D721Med (cell line): ENCODE measurements around the gene SF3B2.

ENCODE experiments used
- DNase-seq: peaks from one replicate; pipeline ENCODE4 v3.0.0; 2011; ENCODE audit warnings: low spot score; ENCODE audit not compliant: insufficient read length
- FAIRE-seq: peaks from 2 replicates; lab custom pipeline; 2011; peaks lifted over from hg19 to GRCh38; lab: Jason Lieb, UNC
- TF ChIP-seq, protein P1 (sequence below): IDR thresholded peaks from 2 replicates; pipeline ENCODE4 v1.5.1; 2012; ENCODE audit warnings: mild to moderate bottlenecking, control low read depth; ENCODE audit not compliant: insufficient read depth; ENCODE audit errors: missing control alignments

The SF3B2 gene, protein sequence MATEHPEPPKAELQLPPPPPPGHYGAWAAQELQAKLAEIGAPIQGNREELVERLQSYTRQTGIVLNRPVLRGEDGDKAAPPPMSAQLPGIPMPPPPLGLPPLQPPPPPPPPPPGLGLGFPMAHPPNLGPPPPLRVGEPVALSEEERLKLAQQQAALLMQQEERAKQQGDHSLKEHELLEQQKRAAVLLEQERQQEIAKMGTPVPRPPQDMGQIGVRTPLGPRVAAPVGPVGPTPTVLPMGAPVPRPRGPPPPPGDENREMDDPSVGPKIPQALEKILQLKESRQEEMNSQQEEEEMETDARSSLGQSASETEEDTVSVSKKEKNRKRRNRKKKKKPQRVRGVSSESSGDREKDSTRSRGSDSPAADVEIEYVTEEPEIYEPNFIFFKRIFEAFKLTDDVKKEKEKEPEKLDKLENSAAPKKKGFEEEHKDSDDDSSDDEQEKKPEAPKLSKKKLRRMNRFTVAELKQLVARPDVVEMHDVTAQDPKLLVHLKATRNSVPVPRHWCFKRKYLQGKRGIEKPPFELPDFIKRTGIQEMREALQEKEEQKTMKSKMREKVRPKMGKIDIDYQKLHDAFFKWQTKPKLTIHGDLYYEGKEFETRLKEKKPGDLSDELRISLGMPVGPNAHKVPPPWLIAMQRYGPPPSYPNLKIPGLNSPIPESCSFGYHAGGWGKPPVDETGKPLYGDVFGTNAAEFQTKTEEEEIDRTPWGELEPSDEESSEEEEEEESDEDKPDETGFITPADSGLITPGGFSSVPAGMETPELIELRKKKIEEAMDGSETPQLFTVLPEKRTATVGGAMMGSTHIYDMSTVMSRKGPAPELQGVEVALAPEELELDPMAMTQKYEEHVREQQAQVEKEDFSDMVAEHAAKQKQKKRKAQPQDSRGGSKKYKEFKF

DNA sequence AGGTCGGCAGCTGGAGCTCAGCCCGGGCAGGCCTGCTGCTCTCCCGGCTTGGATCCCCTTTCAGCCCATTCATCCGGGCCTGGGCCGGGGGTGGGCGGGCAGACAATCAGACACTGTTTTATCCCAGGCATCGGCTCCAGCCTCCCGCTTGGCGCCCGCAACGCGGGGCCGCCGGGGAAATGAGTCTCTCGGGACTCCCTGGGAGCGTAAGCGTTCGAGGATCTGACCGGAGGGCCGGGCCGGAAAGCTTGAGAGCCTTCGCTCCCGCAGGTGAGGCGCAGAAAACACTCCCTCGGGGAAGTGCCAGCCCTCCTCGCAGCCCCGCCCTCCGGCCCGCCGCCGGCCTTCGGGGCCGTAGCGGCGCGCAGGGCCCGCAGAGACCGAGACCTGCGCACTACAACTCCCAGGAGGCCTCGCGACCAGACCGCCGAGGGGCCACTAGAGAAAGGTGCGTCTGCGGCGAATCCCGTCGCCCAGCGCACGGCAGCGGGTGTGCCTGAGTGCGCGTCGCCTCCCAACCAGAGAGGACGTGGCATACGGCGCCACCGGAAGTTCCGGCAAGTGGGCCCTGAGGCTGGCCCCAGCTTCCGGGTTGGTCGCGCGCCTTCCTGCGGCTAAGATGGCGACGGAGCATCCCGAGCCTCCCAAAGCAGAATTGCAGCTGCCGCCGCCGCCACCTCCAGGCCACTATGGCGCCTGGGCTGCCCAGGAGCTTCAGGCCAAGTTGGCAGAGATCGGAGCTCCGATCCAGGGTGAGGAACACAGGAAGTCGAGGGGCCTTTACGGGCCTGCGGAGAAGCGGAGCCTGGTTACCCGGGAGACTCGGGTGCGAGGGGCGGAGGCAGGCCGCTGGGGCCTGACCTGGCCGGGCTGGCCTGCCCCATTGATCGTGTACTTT is at the start of gene SF3B2:
Gene SF3B2 (plus strand): TSS at position 599 of the 898 bp plus-strand sequence. CDS start 21 bp downstream, at position 620.
- DNase-seq: peak; percentile 87
- no peak for FAIRE-seq
- TF ChIP-seq, protein P1, sequence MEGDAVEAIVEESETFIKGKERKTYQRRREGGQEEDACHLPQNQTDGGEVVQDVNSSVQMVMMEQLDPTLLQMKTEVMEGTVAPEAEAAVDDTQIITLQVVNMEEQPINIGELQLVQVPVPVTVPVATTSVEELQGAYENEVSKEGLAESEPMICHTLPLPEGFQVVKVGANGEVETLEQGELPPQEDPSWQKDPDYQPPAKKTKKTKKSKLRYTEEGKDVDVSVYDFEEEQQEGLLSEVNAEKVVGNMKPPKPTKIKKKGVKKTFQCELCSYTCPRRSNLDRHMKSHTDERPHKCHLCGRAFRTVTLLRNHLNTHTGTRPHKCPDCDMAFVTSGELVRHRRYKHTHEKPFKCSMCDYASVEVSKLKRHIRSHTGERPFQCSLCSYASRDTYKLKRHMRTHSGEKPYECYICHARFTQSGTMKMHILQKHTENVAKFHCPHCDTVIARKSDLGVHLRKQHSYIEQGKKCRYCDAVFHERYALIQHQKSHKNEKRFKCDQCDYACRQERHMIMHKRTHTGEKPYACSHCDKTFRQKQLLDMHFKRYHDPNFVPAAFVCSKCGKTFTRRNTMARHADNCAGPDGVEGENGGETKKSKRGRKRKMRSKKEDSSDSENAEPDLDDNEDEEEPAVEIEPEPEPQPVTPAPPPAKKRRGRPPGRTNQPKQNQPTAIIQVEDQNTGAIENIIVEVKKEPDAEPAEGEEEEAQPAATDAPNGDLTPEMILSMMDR: no peak

DNA sequence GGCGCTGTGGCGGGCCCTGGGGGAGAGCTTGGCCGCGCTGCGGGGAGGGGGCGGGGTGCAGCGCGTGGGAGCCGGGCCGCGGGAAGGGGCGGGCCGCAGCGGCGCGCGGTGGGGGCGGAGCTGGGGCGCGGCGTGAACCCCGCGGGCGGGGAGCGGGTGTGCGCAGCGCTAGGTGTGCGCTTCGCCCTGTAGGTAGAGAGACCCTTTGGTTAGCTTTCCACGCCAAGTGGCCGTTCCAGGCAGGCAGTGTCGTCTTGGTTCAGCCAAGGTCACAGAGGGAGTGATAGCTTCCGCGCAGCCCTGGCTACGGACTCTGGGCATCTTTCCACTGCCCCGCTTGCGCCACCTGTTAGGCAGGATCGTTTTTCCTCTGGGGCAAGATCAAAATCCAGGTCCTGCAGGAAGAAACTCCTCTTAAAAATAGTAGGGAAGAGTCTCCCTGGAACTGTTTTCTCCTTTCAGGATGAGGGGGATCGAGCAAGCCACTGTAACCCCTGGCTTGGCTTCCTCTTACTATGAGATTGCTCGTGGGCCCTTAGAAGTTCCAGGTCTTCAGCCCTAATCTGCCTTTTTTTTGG is 49.4 kb upstream of the SF3B2 start:
- DNase-seq (no peak), FAIRE-seq (no peak)
- TF ChIP-seq, protein P1: no peak

DNA sequence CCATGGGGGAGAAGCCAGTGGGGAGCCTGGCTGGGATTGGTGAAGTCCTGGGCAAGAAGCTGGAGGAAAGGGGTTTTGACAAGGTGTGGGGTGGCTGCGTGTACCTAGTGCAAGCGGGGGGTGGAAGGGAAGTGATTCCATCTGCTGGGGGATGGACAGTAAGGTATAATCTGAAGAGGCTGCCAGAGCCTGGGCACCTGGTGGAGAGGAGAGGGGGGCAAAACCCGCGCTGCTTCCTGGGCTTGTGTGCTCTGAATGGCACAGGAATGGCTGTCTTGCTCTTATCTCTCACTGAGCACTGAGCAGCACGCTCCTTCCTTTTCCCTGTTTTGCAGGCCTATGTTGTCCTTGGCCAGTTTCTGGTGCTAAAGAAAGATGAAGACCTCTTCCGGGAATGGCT is 48.9 kb upstream of the SF3B2 start:
- FAIRE-seq (no peak), DNase-seq (no peak)
- TF ChIP-seq, protein P1: no peak

DNA sequence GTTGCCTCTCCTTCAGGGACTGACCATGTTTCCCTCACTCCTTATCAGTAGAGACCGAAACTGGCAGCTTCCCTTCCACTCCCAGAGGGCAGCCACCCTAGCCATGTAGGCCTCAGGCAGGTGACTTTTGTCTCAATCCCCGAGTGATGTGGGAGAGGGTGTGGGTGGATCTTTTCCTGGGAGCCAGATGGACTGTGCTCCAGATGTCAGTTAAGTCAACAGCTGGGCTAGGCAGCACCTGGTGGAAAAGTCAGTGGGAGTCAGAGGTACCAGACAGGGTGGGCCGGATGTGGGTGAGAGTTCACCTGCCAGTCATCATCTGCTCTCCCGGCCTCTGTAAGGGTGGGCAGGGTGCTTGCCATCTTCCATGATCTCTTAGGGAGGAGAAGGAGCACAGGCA is 48.0 kb upstream of the SF3B2 start:
- TF ChIP-seq, protein P1: no peak
- FAIRE-seq (no peak), DNase-seq (no peak)

DNA sequence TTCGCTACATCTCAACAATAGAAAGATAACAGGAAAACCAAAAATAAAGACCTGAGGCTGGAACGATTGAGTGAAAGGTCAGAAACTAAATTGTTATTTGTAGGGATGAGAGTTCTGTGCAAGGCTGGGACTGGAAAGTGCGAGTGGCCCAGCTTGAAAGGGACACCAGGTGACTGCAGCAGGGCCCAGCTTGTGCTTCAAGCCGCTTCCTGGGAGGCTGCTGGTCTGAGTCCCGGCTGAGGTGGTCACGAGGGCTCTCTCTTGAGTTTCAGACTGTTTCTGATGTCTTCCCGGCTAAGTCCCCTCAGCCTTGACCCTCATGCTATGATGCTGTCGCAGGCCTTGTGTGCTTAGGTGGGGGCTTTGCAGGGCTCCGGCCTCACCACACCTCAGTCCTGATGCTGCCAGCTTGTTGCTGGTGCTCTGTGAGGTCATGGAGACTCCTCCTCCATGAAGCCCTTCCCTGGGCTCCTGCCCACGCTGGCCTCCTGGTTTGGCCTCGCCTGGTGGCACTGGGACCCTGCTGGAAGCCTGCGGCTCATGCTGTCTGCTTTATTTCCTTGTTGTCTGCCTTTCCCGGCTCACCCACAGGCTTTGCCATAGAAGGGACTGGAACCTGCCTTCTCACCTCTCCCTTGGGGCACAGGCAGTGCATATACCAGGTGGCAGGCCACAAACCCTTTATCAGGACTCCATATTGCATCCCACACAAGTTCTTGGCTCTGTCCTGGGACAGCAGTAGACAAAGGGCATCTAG is 45.9 kb upstream of the SF3B2 start:
- TF ChIP-seq, protein P1: no peak
- FAIRE-seq: no peak

DNA sequence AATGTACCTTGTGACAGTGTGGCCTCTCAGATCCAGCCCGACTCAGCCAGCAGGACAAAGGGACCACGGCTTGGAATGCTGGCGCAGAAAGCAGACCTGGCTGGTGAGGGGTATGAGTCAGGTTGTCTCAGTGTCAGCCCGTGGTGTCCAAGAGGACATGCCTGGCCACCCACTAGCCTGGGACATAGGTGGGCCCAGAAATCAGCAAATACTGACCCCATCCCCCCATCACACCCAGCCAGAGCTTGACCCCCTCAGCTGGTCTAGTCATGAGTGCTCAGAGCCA is 45.3 kb upstream of the SF3B2 start:
- DNase-seq (no peak), FAIRE-seq (no peak)
- TF ChIP-seq, protein P1: no peak

More for the DNA sequence above, 45.9 kb upstream of the SF3B2 start:
- no peak for DNase-seq
